HG02870 (cell line): ENCODE data around the gene GNAI3.
A peak's percentile ranks its signal among the peaks of the same experiment; 100 is the strongest.

Experiments used
- ATAC-seq: cut with Tn5 transposase; IDR thresholded peaks from one replicate; pipeline ENCODE4 v1.9.1; 2021; ENCODE audit warnings: mild to moderate bottlenecking, moderate library complexity; ENCODE audit not compliant: unreplicated experiment

Gene GNAI3

GRCh38 chr1:109543988-109544735 is 4.3 kb upstream of the GNAI3 start:
- no peak for ATAC-seq

- peak; percentile 38 for ATAC-seq
These were observed 1.9 kb upstream of the GNAI3 start for GRCh38 chr1:109546311-109547109.

- ATAC-seq: no peak
These were observed 723 bp upstream of the GNAI3 start for GRCh38 chr1:109547463-109548320.

- ATAC-seq: no peak
These were observed 8.1 kb downstream of the GNAI3 start for GRCh38 chr1:109556563-109556962.

- ATAC-seq: no peak
These were observed 9.1 kb downstream of the GNAI3 start for GRCh38 chr1:109557520-109557919.

GRCh38 chr1:109559995-109560394 is 11.6 kb downstream of the GNAI3 start:
- no peak for ATAC-seq

GRCh38 chr1:109564194-109564878 is 15.9 kb downstream of the GNAI3 start:
- no peak for ATAC-seq

- ATAC-seq: no peak
These were observed 16.8 kb downstream of the GNAI3 start for GRCh38 chr1:109565241-109565640.

- ATAC-seq: no peak
These were observed 18.6 kb downstream of the GNAI3 start for GRCh38 chr1:109566982-109567381.

GRCh38 chr1:109567877-109568672 is 19.7 kb downstream of the GNAI3 start:
- ATAC-seq: no peak

- ATAC-seq: no peak
These were observed 20.9 kb downstream of the GNAI3 start for GRCh38 chr1:109569323-109569722.

GRCh38 chr1:109570414-109570813 is 22.0 kb downstream of the GNAI3 start:
- ATAC-seq: no peak

GRCh38 chr1:109573785-109574184 is 25.4 kb downstream of the GNAI3 start:
- ATAC-seq: no peak

- no peak for ATAC-seq
These were observed 30.6 kb downstream of the GNAI3 start for GRCh38 chr1:109578947-109579443.

- no peak for ATAC-seq
These were observed 31.1 kb downstream of the GNAI3 start for GRCh38 chr1:109579491-109579890.

GRCh38 chr1:109582021-109582420 is 33.6 kb downstream of the GNAI3 start:
- no peak for ATAC-seq

GRCh38 chr1:109584766-109585165 is 36.4 kb downstream of the GNAI3 start:
- ATAC-seq: no peak

GRCh38 chr1:109586055-109586454 is 37.6 kb downstream of the GNAI3 start:
- no peak for ATAC-seq

GRCh38 chr1:109589177-109589576 is 40.8 kb downstream of the GNAI3 start:
- no peak for ATAC-seq

- ATAC-seq: no peak
These were observed 41.3 kb downstream of the GNAI3 start for GRCh38 chr1:109589679-109590078.
